Stimulated activated naive CD8-positive, alpha-beta T cell treated with anti-CD3 and anti-CD28 coated beads, Interleukin-15, Interleukin-2, amounts not matched to agents 100 ng/mL and 50 ng/mL, for 24 hours (primary cell): ENCODE data around the gene JAG1.
"Not testable (repeated sequence)": the region's sequence is repeated elsewhere in the genome, so short reads cannot be mapped to it uniquely, and the experiment has no call there.

Source experiments
- H3K27ac Mint-ChIP-seq: one replicate; pipeline ENCODE4 v1.8.0; 2021; ENCODE audit warnings: mild to moderate bottlenecking, mixed read lengths
- H3K27me3 Mint-ChIP-seq: one replicate; pipeline ENCODE4 v1.8.0; 2021; ENCODE audit warnings: mixed read lengths
- H3K36me3 Mint-ChIP-seq: one replicate; pipeline ENCODE4 v1.8.0; 2021; ENCODE audit warnings: low read depth, mixed read lengths
- H3K4me1 Mint-ChIP-seq: one replicate; pipeline ENCODE4 v1.8.0; 2021; ENCODE audit warnings: low read depth, mixed read lengths
- H3K4me3 Mint-ChIP-seq: one replicate; pipeline ENCODE4 v1.8.0; 2021; ENCODE audit warnings: mild to moderate bottlenecking, mixed read lengths
- H3K9me3 Mint-ChIP-seq: one replicate; pipeline ENCODE4 v1.8.0; 2021; ENCODE audit warnings: mixed read lengths

Gene JAG1

GRCh38 chr20:10594296-10594868, 79.4 kb downstream of the JAG1 start:
- Mint-ChIP-seq H3K27ac (no peak overlapping the region), H3K27me3 (no peaks in the 10 kb centered on the region), H3K9me3 (no peaks in the 10 kb centered on the region), H3K4me1 (peaks cover 16% of the 10 kb centered on the region), H3K4me3 (no peak overlapping the region), H3K36me3 (peaks cover 10% of the 10 kb centered on the region)

GRCh38 chr20:10591946-10592521, 81.8 kb downstream of the JAG1 start:
- Mint-ChIP-seq H3K9me3 (no peaks in the 10 kb centered on the region), H3K4me3 (no peak overlapping the region), H3K36me3 (peaks cover 4% of the 10 kb centered on the region), H3K27me3 (no peaks in the 10 kb centered on the region), H3K4me1 (peaks cover 4% of the 10 kb centered on the region), H3K27ac (no peak overlapping the region)

GRCh38 chr20:10590950-10591671, 82.7 kb downstream of the JAG1 start:
- no peak overlapping the region for H3K4me3 Mint-ChIP-seq
- H3K27me3 Mint-ChIP-seq: no peaks in the 10 kb centered on the region
- peaks cover 4% of the 10 kb centered on the region for H3K4me1 Mint-ChIP-seq
- no peak overlapping the region for H3K27ac Mint-ChIP-seq
- H3K36me3 Mint-ChIP-seq: peaks cover 4% of the 10 kb centered on the region
- H3K9me3 Mint-ChIP-seq: no peaks in the 10 kb centered on the region

- not testable (repeated sequence) for H3K4me3 Mint-ChIP-seq, H3K9me3 Mint-ChIP-seq, H3K27ac Mint-ChIP-seq, H3K27me3 Mint-ChIP-seq, H3K36me3 Mint-ChIP-seq, H3K4me1 Mint-ChIP-seq
These were observed 83.4 kb downstream of the JAG1 start for GRCh38 chr20:10590446-10590845.
